SK-N-MC (cell line): ENCODE measurements around the gene U2AF2.
A peak's percentile ranks its signal among the peaks of the same experiment; 100 is the strongest.

Experiments
- DNase-seq: peaks from one replicate; pipeline ENCODE4 v3.0.0-alpha.2; 2011; ENCODE audit warnings: low read depth, low spot score
- H3K27ac ChIP-seq: fragments of 200-600 bp; sonication (generic); 2 replicates; pipeline ENCODE4 v1.5.1; 2016; ENCODE audit warnings: mixed run types
- H3K36me3 ChIP-seq: fragments of 200-600 bp; sonication (generic); 2 replicates; pipeline ENCODE4 v1.6.1; 2017; ENCODE audit warnings: antibody characterized with exemption, low read length, mixed read lengths; ENCODE audit not compliant: insufficient read depth
- H3K4me3 ChIP-seq: fragments of 200-600 bp; sonication (generic); 2 replicates; pipeline ENCODE4 v1.5.1; 2016
- H3K9ac ChIP-seq: fragments of 200-600 bp; sonication (generic); 2 replicates; pipeline ENCODE4 v1.8.0; 2017; ENCODE audit warnings: mixed run types, mixed read lengths; ENCODE audit not compliant: insufficient read length
- H3K9me3 ChIP-seq: fragments of 200-600 bp; sonication (generic); 2 replicates; pipeline ENCODE4 v1.6.1; 2017; ENCODE audit warnings: low read depth, mild to moderate bottlenecking, antibody characterized with exemption, low read length, moderate library complexity, mixed read lengths
- EZH2 ChIP-seq: fragments of 200-600 bp; sonication (generic); IDR thresholded peaks from one replicate; pipeline ENCODE4 v1.6.1; 2017; ENCODE audit warnings: antibody characterized with exemption
- FOXP2 ChIP-seq: optimal IDR thresholded peaks from 2 replicates; pipeline ENCODE3; 2011; ENCODE audit warnings: mild to moderate bottlenecking, moderate library complexity; ENCODE audit not compliant: insufficient read depth; ENCODE audit errors: extremely low read length, control extremely low read depth
- POLR2AphosphoS5 ChIP-seq: IDR thresholded peaks from 2 replicates; pipeline ENCODE4 v1.6.1; 2012; ENCODE audit warnings: mild to moderate bottlenecking, low read depth, low read length, borderline replicate concordance

U2AF2 gene

DNA sequence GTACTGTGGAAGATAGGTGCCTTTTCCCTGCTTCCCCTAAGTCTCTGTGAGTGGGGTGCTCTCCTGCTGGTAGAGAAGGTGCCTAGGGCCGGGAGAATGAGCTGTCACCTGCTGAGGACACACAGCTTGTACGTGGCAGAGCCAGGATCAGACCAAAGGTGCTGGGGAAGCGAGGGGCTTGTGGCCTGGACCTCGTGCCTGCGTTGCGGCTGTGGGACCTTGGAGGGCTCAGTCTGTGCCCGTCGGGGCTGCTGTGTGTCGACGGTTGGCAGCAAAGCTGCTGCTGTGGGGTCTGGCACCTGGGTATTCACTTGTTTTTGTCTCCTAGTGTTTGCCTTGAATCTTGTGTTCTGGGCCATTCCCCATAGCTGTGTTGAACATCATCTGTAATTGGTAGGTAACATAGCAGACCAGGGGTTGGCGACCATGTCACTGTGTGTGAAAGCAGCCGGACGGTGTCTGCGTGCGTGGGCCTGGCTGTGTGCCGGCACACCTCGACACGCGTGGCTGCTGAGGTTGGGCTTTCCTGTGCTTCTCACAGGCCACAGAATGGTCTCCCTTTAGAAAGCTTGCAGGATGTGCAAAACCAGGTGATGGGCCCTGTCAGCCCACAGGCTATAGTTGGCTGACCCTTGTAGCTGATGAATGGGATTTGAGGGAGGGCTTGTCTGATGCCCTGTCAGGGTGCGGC, 9.2 kb downstream of the U2AF2 start:
- H3K27ac ChIP-seq: no peak overlapping the region
- no peaks in the 10 kb centered on the region for H3K9me3 ChIP-seq
- no peak overlapping the region for H3K4me3 ChIP-seq
- H3K9ac ChIP-seq: no peak overlapping the region
- peaks cover 93% of the 10 kb centered on the region for H3K36me3 ChIP-seq
- TF ChIP-seq FOXP2 (no peak), EZH2 (no peak), POLR2AphosphoS5 (peak; percentile 20; the same call in 1 of the 2 replicates)
- no peak for DNase-seq

- no peaks in the 10 kb centered on the region for H3K9me3 ChIP-seq
- peaks cover 88% of the 10 kb centered on the region for H3K36me3 ChIP-seq
- H3K4me3 ChIP-seq: no peak overlapping the region
- no peak for TF ChIP-seq POLR2AphosphoS5
- no peak for TF ChIP-seq FOXP2
- TF ChIP-seq EZH2: no peak
- H3K9ac ChIP-seq: no peak overlapping the region
- no peak for DNase-seq
- H3K27ac ChIP-seq: no peak overlapping the region
These were observed 11.6 kb downstream of the U2AF2 start for GRCh38 chr19:55666343-55667005.

- no peak overlapping the region for H3K4me3 ChIP-seq
- TF ChIP-seq EZH2: no peak
- no peak overlapping the region for H3K9ac ChIP-seq
- no peaks in the 10 kb centered on the region for H3K9me3 ChIP-seq
- peaks cover 83% of the 10 kb centered on the region for H3K36me3 ChIP-seq
- no peak for DNase-seq
- H3K27ac ChIP-seq: no peak overlapping the region
These were observed 12.2 kb downstream of the U2AF2 start for GRCh38 chr19:55667006-55667381.

DNA sequence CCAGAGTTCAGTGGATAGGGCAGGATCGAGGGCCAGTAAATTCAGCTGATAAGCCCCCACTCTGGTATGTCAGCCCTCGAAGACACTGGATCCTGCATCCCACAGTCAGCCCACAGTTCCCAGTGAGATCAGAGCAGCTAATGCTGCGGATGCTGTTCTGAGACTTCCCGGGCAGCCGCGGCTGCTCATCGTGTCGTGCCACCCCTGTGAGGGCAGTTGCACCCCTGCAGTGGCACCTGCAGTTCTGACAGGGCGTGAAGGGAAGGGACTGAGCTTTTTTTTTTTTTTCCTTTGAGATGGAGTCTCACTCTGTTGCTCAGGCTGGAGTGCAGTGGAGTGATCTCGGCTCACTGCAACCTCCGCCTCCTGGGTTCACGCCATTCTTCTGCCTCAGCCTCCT, 12.7 kb downstream of the U2AF2 start:
- no peak for DNase-seq
- TF ChIP-seq POLR2AphosphoS5 (0 out of 2 replicates have a peak, but pooled peaks have one; percentile 10), EZH2 (no peak)
- no peak overlapping the region for H3K27ac ChIP-seq
- H3K36me3 ChIP-seq: peaks cover 81% of the 10 kb centered on the region
- no peaks in the 10 kb centered on the region for H3K9me3 ChIP-seq
- H3K4me3 ChIP-seq: no peak overlapping the region
- H3K9ac ChIP-seq: no peak overlapping the region

- H3K9me3 ChIP-seq: no peaks in the 10 kb centered on the region
- no peak overlapping the region for H3K27ac ChIP-seq
- H3K36me3 ChIP-seq: peaks cover 78% of the 10 kb centered on the region
- no peak for DNase-seq
- no peak overlapping the region for H3K4me3 ChIP-seq
- no peak for TF ChIP-seq EZH2
- no peak for TF ChIP-seq POLR2AphosphoS5
- TF ChIP-seq FOXP2: no peak
- no peak overlapping the region for H3K9ac ChIP-seq
These were observed 13.1 kb downstream of the U2AF2 start for GRCh38 chr19:55667958-55668357.

DNA sequence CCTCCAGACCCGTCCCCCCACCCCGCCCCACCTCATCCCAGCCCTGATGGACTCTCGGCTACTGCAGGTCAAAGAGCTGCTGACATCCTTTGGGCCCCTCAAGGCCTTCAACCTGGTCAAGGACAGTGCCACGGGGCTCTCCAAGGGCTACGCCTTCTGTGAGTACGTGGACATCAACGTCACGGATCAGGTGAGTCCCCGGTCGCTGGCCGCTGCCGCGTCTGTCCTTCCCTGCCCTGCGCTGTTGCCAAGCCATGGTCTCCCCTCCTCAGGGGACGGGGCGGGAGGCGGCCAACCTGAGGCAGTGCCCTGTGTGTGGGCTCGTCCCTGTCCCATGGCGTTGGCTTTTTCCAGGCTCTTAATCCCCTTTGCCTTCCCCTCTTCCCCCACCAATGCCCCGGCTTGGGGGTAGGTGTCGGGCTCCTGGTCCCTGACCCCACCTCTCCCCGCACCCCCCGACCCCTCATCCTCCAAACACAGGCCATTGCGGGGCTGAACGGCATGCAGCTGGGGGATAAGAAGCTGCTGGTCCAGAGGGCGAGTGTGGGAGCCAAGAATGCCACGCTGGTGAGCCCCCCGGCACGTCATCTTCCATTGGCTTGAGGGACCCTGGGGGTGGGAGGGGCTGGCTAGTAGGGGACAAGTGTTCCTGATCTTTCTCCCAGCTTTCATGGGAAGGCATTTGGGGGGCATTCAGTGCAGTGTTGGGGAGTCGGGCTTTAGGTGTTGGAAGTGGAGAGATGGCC, 13.9 kb downstream of the U2AF2 start:
- no peak for DNase-seq
- H3K9ac ChIP-seq: no peak overlapping the region
- peaks cover 78% of the 10 kb centered on the region for H3K36me3 ChIP-seq
- TF ChIP-seq EZH2 (no peak), POLR2AphosphoS5 (no peak), FOXP2 (no peak)
- H3K27ac ChIP-seq: no peak overlapping the region
- H3K4me3 ChIP-seq: no peak overlapping the region
- no peaks in the 10 kb centered on the region for H3K9me3 ChIP-seq

DNA sequence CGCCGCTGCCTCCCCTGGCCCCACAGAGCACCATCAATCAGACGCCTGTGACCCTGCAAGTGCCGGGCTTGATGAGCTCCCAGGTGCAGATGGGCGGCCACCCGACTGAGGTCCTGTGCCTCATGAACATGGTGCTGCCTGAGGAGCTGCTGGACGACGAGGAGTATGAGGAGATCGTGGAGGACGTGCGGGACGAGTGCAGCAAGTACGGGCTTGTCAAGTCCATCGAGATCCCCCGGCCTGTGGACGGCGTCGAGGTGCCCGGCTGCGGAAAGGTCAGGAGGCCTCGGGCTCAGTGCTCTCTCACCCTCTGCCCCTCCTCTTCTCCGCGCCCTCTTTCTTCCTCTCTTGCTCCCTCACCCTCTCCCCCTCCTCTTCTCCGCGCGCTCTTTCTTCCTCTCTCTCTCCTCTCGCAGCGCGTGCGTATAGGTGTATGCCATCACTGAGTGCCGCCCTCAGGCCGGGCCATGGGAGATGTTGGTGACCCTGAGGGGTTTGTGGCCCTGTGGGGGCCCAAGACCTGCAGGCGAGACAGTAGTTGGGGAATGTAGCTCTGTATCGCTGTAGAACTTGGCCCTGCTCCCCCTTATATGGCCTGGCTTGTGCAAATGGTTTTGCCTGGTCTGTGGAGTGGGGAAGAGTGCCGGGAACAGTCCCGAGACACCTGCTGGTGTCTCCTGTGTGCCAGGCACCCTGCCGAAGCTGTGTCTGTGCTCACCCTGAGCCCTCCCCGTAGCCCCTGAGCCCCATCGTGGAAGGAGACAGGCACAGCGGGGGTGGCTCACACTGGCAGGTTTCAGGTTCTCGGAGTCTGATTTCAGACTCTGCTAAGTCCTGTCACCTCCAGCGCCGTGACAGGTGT, 14.8 kb downstream of the U2AF2 start:
- H3K9ac ChIP-seq: no peak overlapping the region
- no peak for DNase-seq
- H3K4me3 ChIP-seq: no peak overlapping the region
- peaks cover 74% of the 10 kb centered on the region for H3K36me3 ChIP-seq
- TF ChIP-seq EZH2 (no peak), POLR2AphosphoS5 (no peak), FOXP2 (no peak)
- no peaks in the 10 kb centered on the region for H3K9me3 ChIP-seq
- H3K27ac ChIP-seq: no peak overlapping the region

- no peak overlapping the region for H3K4me3 ChIP-seq
- no peak for TF ChIP-seq EZH2
- no peak for TF ChIP-seq POLR2AphosphoS5
- TF ChIP-seq FOXP2: no peak
- H3K9ac ChIP-seq: no peak overlapping the region
- H3K36me3 ChIP-seq: peaks cover 69% of the 10 kb centered on the region
- DNase-seq: no peak
- no peak overlapping the region for H3K27ac ChIP-seq
- no peaks in the 10 kb centered on the region for H3K9me3 ChIP-seq
These were observed 15.6 kb downstream of the U2AF2 start for GRCh38 chr19:55670280-55671053.
